Cardiac fibroblast (primary cell): Measurements from ENCODE around the gene PLEKHA3.

Experiments used
- DNase-seq, 2 donors: peaks; one replicate each; pipeline versions ENCODE4 v3.0.0 to v3.0.0-alpha.2; 2010; ENCODE audit warnings: low read depth in 2 of 2
- H3K4me3 ChIP-seq, 2 donors: replicated peaks in 1 of 2; 1 replicate in 1 of 2; 2 replicates in 1 of 2; pipeline ENCODE4 v1.5.1; 2011; ENCODE audit warnings: low read depth in 2 of 2, low read length in 2 of 2, mild to moderate bottlenecking in 2 of 2, moderate library complexity in 1 of 2
- CTCF ChIP-seq: IDR thresholded peaks from one replicate; pipeline ENCODE4 v1.5.1; 2011; ENCODE audit warnings: low read depth, mild to moderate bottlenecking, low read length, inconsistent platforms

The PLEKHA3 gene

GRCh38 chr2:178491612-178492011, 11.4 kb downstream of the PLEKHA3 start:
- no peak for DNase-seq
- no peak for TF ChIP-seq CTCF

DNA sequence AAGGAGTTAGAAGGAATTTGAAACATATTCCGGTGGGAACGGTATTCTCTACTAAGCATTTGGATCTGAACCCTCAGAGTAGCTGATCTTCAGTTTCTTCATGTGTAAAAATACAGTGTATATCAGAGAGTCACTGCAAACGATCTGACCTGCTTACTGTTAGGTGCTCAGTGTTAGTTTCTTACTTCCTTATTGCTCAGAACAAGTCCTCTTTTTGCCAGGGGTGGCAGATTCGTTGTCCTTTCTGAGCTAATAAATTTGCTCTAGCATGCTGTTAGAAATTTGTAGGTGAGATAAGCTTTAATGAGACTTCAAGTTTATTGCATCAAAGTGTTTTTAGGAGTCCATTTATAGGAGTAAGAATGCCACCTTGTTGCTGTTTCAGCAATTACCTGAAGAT, 15.8 kb downstream of the PLEKHA3 start:
- TF ChIP-seq CTCF: no peak
- DNase-seq: no peak
- H3K4me3 ChIP-seq: no peak overlapping the region

More at GRCh38 chr2:178491612-178492011, 11.4 kb downstream of the PLEKHA3 start:
- H3K4me3 ChIP-seq: no peak overlapping the region

DNA sequence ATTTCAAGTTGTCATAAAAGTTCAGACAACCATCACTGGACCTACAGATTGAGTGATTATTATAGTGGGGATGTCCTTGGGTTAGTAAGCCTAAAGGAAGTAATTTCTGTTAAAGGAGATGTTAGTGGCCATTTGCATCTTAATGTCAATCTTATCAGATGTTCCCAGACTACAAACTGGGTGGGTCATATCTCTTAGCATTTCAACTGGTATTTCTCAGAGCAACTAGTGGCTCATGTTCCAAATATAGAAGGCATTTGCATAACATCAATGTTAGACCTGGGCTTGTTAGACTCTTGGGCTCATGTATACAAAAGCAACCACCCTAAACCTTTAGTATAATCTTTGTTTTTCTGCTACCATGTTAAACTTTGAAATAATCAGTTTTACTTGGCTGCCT, 17.9 kb downstream of the PLEKHA3 start:
- no peak for TF ChIP-seq CTCF
- DNase-seq: no peak

DNA sequence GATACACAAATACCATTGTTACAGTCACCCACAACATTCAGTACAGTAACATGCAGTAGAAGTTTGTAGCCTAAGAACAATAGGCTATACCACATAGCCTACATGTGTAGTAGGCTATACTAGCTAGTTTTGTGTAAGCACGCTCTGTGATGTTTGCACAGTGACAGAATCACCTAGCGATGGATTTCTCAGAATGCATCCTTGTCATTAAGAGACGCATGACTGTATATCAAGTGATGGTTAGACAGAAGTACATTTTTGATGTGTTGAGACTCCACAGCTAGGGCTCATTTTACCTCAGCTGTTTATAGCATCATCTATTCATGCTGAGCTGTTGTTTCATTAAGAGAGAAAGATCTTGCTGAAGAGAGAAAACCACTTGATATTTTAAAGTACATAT, 19.4 kb downstream of the PLEKHA3 start:
- no peak overlapping the region for H3K4me3 ChIP-seq
- no peak for DNase-seq
- no peak for TF ChIP-seq CTCF

More for the DNA sequence above, 17.9 kb downstream of the PLEKHA3 start:
- no peak overlapping the region for H3K4me3 ChIP-seq

DNA sequence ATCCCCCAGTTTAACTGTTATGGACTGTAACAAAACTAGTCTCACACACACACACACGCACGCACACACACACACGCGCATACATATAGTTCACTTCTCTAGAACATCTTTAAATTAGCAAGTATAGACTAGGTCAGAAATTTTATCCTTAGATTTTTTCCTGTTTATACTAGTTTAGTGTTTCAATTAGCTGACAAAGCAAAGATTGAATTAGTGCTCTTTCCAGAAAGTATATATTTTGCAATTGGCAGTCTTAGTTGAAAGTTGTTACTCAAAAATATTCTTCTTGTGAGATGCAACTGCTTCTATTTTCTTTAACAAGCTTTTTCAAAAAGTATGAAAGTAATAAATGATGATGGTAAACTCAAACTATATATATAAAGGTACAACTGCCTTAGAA, 22.5 kb downstream of the PLEKHA3 start:
- DNase-seq: no peak
- H3K4me3 ChIP-seq: no peak overlapping the region
- no peak for TF ChIP-seq CTCF

GRCh38 chr2:178506101-178506500, 25.8 kb downstream of the PLEKHA3 start:
- H3K4me3 ChIP-seq: no peak overlapping the region
- TF ChIP-seq CTCF: no peak
- DNase-seq: no peak

DNA sequence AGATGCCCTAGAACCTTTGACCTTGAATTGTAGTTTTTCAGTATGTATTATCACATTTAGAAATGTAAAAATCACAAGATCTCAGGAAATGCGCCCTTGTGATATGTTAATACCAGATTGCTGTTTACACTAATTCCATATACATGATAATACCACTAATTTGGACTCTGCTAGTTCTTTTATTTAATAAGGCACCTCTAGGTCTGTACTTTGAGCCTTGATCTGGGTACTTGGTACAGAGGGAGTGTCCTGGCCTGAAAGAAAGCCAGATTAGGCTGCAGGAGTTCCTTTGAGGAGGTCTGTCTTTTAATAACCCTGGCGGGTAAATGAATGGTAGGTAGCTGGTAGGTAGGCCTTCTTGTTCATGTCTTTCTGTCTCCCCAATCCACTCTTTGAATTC, 26.3 kb downstream of the PLEKHA3 start:
- H3K4me3 ChIP-seq: no peak overlapping the region
- TF ChIP-seq CTCF: no peak
- DNase-seq: no peak
